Thyroid gland (tissue), 4 donors: Measurements from ENCODE around the gene CDYL. TPM values are rescaled to one million over a fixed set of nuclear protein-coding genes. Genes with fewer than 3 reads are reported as not detected.
"Not testable (repeated sequence)": the region's sequence is repeated elsewhere in the genome, so short reads cannot be mapped to it uniquely, and the experiment has no call there.

Source experiments
- DNase-seq, 2 donors: peaks; one replicate each; pipeline ENCODE4 v3.0.0-alpha.2; 2019
- H3K27ac ChIP-seq, 3 donors: fragments of 200-600 bp; sonication (generic); 1 replicate in 2 of 3; 2 replicates in 1 of 3; pipeline ENCODE4 v1.5.1; 2016 to 2019; ENCODE audit warnings: mild to moderate bottlenecking in 1 of 3, moderate library complexity in 1 of 3
- H3K27me3 ChIP-seq: fragments of 200-600 bp; sonication (generic); one replicate; pipeline ENCODE4 v1.5.1; 2019
- H3K36me3 ChIP-seq, 2 donors: fragments of 200-600 bp; sonication (generic); one replicate each; pipeline ENCODE4 v1.5.1; 2016 to 2019
- H3K4me1 ChIP-seq, 2 donors: fragments of 200-600 bp; sonication (generic); one replicate each; pipeline ENCODE4 v1.5.1; 2017 to 2019
- H3K4me3 ChIP-seq, 3 donors: fragments of 200-600 bp; sonication (generic); replicated peaks in 1 of 3; 1 replicate in 2 of 3; 2 replicates in 1 of 3; pipeline ENCODE4 v1.5.1; 2016; ENCODE audit warnings: mild to moderate bottlenecking in 1 of 3
- H3K9me3 ChIP-seq: fragments of 200-600 bp; sonication (generic); one replicate; pipeline ENCODE4 v1.5.1; 2017
- CTCF ChIP-seq, 6 experiments: fragments of 200-600 bp in 3 of 6; fragments of 450-650 bp in 3 of 6; sonication (generic) in 3 of 6; IDR thresholded peaks; one replicate each; pipeline ENCODE4 v1.5.1; 2016 to 2019; ENCODE audit warnings: antibody characterized with exemption in 6 of 6, mild to moderate bottlenecking in 2 of 6, inconsistent platforms in 1 of 6, moderate library complexity in 1 of 6
- POLR2A ChIP-seq, 2 donors: fragments of 450-650 bp; IDR thresholded peaks; one replicate each; pipeline ENCODE4 v1.6.1; 2017; ENCODE audit warnings: antibody characterized with exemption in 2 of 2, mild to moderate bottlenecking in 2 of 2, moderate library complexity in 1 of 2
- WGBS, 2 donors: methylation state at CpG; one replicate each; pipeline ENCODE4 v1.1.5; 2017; 5-methylcytosine and 5-hydroxymethylcytosine counted together
- intact Hi-C: fragments of 100-400 bp; cut with DNase I; formaldehyde crosslinking; loops from one replicate; pipeline ENCODE4 v1.15.1; 2023
- total RNA-seq, 4 donors: library from RNA; depleted of rRNA; stranded (reverse); fragments of >200 nt; gene quantifications; one replicate each; pipeline ENCODE4 v1.2.3, GENCODE V29; 2016

The CDYL gene
- total RNA-seq, 4 donors from 2014 or later: 22.6 to 61.4 (median 43.7) TPM

DNA sequence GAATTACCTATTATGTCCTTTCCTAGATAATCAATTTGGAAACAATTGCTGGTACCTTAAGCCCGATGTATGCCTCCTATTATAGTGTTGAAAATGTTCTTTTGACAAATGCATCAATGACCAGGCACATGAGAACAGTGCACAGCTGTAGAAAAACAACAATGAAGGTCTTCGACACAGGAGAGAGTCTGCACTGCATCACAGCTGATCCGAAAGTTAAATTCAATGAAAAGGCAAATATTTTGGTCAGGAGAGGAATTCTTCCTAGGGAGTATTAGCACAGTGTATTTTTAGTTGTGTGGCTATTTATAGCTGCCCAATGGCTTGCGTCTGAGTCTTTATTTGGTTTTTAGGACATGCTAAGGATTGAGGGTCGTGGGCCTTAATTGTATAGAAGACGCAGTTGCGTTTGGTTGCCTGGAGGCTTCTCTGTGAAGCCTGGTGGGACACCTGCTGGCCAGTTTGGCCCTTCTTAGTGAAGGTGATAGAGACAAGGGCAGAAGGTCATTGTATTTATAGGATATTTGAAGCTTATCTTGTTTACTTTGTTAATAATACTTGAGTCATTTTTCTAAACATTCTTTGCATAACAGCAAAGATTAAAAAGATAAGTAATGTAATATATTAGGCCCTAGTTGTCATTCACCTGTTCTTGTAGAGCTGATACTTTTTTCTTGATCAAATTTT lies 72.3 kb downstream of the CDYL start:
- DNase-seq: no peak
- intact Hi-C loops: no loop called here
- Histone ChIP-seq H3K27me3 (no peaks in the 10 kb centered on the region), H3K9me3 (no peaks in the 10 kb centered on the region), H3K4me3 (no peak overlapping the region), H3K4me1 (peaks cover 14 to 20% of the 10 kb centered on the region in 2 donors), H3K36me3 (no peaks in the 10 kb centered on the region), H3K27ac (no peak overlapping the region)
- TF ChIP-seq POLR2A (IDR thresholded peaks at IDR 0.05) (no peak), CTCF (IDR thresholded peaks at IDR 0.05) (peak in 2 of 6 experiments; percentile 9 to 22)
- 71 to 76% methylated on average over 7 of the region's 7 CpGs for WGBS, 2 donors

GRCh38 chr6:4849226-4850022 lies 73.2 kb downstream of the CDYL start:
- no peaks in the 10 kb centered on the region for H3K9me3 ChIP-seq
- DNase-seq: no peak
- intact Hi-C loops: no loop called here
- H3K4me3 ChIP-seq: no peak overlapping the region
- peaks cover 14 to 20% of the 10 kb centered on the region in 2 donors for H3K4me1 ChIP-seq
- H3K36me3 ChIP-seq: no peaks in the 10 kb centered on the region
- no peaks in the 10 kb centered on the region for H3K27me3 ChIP-seq
- TF ChIP-seq CTCF (IDR thresholded peaks at IDR 0.05): no peak
- no peak for TF ChIP-seq POLR2A (IDR thresholded peaks at IDR 0.05)
- H3K27ac ChIP-seq: no peak overlapping the region
- WGBS, 2 donors: 63 to 66% methylated on average over 4 of the region's 4 CpGs

DNA sequence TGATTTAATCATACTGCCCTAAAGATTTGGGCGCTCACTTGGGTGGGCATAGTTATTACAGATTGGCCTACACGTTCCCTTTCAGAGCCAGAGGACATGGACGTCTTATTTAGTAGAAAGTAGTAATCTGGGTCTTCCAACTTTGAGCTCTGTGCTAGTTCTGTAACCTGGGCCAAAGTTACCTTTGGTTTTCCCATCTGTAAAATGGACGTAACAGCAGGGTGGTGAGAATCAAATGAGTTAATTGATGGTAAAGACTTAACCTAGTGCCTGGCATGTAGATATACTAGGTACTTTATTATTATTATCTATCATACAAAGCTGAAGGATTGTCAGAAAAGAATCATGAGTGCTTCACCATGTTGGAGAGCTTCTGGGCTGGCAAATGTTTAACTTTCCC lies 74.8 kb downstream of the CDYL start:
- intact Hi-C loops: no loop called here
- no peaks in the 10 kb centered on the region for H3K36me3 ChIP-seq
- no peak for DNase-seq
- 98 to 100% methylated on average over 4 of the region's 4 CpGs for WGBS, 2 donors
- TF ChIP-seq CTCF (IDR thresholded peaks at IDR 0.05) (no peak), POLR2A (IDR thresholded peaks at IDR 0.05) (no peak)
- no peak overlapping the region for H3K4me3 ChIP-seq
- H3K27ac ChIP-seq: no peak overlapping the region
- H3K27me3 ChIP-seq: no peaks in the 10 kb centered on the region
- no peaks in the 10 kb centered on the region for H3K9me3 ChIP-seq
- H3K4me1 ChIP-seq: peaks cover 14 to 20% of the 10 kb centered on the region in 2 donors

- intact Hi-C loops, DNase-seq, H3K9me3 ChIP-seq, H3K27me3 ChIP-seq, H3K4me3 ChIP-seq, H3K27ac ChIP-seq, H3K36me3 ChIP-seq: not testable (repeated sequence)
- peaks cover 14 to 20% of the 10 kb centered on the region in 2 donors for H3K4me1 ChIP-seq
- WGBS, 2 donors: 79 to 87% methylated on average over 1 of the region's 1 CpG
Observed at GRCh38 chr6:4852186-4852585, 76.0 kb downstream of the CDYL start.

- WGBS, 2 donors: 90 to 99% methylated on average over 5 of the region's 5 CpGs
- intact Hi-C loops: no loop called here
- H3K27ac ChIP-seq: no peak overlapping the region
- H3K4me1 ChIP-seq: peaks cover 14 to 20% of the 10 kb centered on the region in 2 donors
- H3K9me3 ChIP-seq: no peaks in the 10 kb centered on the region
- DNase-seq: no peak
- no peaks in the 10 kb centered on the region for H3K36me3 ChIP-seq
- no peak for TF ChIP-seq POLR2A (IDR thresholded peaks at IDR 0.05)
- TF ChIP-seq CTCF (IDR thresholded peaks at IDR 0.05): no peak
- no peaks in the 10 kb centered on the region for H3K27me3 ChIP-seq
- no peak overlapping the region for H3K4me3 ChIP-seq
Observed at GRCh38 chr6:4852938-4853337, 76.7 kb downstream of the CDYL start.
